Adrenal gland (tissue), 5 donors: Measurements from ENCODE around the gene CCDC27.

ENCODE experiments used
- POLR2A ChIP-seq, 2 donors: fragments of 450-650 bp; IDR thresholded peaks; one replicate each; pipeline ENCODE4 v1.6.1; 2017; ENCODE audit warnings: antibody characterized with exemption in 2 of 2, mild to moderate bottlenecking in 2 of 2, moderate library complexity in 1 of 2
- TF ChIP-seq, protein P1 (sequence below), 6 experiments: fragments of 450-650 bp in 4 of 6; fragments of 200-600 bp in 2 of 6; sonication (generic) in 1 of 6; IDR thresholded peaks; 1 replicate in 5 of 6; 2 replicates in 1 of 6; pipeline versions ENCODE4 v1.5.1 to v1.8.0; 2016 to 2021; ENCODE audit warnings: antibody characterized with exemption in 6 of 6, mild to moderate bottlenecking in 2 of 6, moderate library complexity in 1 of 6
- donor health status: DM: no; HTN: no; CAD: no.

DNA sequence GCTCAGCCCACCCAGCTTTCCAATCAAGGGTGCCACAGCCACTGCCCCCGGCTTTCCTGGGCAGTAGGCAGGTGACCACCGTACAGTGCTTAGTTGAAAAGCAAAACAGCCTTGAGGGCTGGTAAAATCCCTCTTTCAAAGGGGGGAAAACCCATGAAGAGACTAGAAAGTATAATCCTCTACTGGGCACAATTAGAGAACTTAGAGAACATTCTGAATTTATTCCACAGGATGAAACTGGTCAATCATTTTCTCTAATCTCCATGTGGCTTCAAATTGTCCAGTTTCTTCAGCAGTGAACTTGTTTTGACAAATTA is 59.3 kb downstream of the CCDC27 start:
- TF ChIP-seq, protein P1, sequence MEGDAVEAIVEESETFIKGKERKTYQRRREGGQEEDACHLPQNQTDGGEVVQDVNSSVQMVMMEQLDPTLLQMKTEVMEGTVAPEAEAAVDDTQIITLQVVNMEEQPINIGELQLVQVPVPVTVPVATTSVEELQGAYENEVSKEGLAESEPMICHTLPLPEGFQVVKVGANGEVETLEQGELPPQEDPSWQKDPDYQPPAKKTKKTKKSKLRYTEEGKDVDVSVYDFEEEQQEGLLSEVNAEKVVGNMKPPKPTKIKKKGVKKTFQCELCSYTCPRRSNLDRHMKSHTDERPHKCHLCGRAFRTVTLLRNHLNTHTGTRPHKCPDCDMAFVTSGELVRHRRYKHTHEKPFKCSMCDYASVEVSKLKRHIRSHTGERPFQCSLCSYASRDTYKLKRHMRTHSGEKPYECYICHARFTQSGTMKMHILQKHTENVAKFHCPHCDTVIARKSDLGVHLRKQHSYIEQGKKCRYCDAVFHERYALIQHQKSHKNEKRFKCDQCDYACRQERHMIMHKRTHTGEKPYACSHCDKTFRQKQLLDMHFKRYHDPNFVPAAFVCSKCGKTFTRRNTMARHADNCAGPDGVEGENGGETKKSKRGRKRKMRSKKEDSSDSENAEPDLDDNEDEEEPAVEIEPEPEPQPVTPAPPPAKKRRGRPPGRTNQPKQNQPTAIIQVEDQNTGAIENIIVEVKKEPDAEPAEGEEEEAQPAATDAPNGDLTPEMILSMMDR (IDR thresholded peaks at IDR 0.05): no peak
- TF ChIP-seq POLR2A (IDR thresholded peaks at IDR 0.05): no peak
